Activated T-cell treated with anti-CD3 and anti-CD28 coated beads, Interleukin-2, amount 50 U/mL, for 72 hours (primary cell): ENCODE data around the gene NDUFA7. TPM values are rescaled to one million over a fixed set of nuclear protein-coding genes. Genes with fewer than 3 reads are reported as not detected.
"Not testable (repeated sequence)": the region's sequence is repeated elsewhere in the genome, so short reads cannot be mapped to it uniquely, and the experiment has no call there.

ENCODE experiments used
- ATAC-seq, 2 donors: fragments of 150-1000 bp; cut with Tn5 transposase; replicated peaks in 1 of 2; 2 replicates each; pipeline ENCODE4 v1.10.0; 2021; ENCODE audit warnings: moderate library complexity in 2 of 2, mild to moderate bottlenecking in 1 of 2
- DNase-seq, 2 donors: peaks; one replicate each; pipeline ENCODE4 v3.0.0; 2021 to 2022; ENCODE audit warnings: mixed read lengths in 1 of 2
- H3K27ac Mint-ChIP-seq: one replicate; pipeline ENCODE4 v1.8.0; 2022; ENCODE audit warnings: mild to moderate bottlenecking, moderate library complexity, mixed read lengths
- H3K27me3 Mint-ChIP-seq: one replicate; pipeline ENCODE4 v1.8.0; 2022; ENCODE audit warnings: low read depth, mixed read lengths
- H3K36me3 Mint-ChIP-seq, 2 donors: one replicate each; pipeline ENCODE4 v1.8.0; 2022; ENCODE audit warnings: mixed read lengths in 2 of 2, mild to moderate bottlenecking in 1 of 2; ENCODE audit not compliant: insufficient read depth in 2 of 2
- H3K4me1 Mint-ChIP-seq: one replicate; pipeline ENCODE4 v1.8.0; 2022; ENCODE audit warnings: low read depth, mixed read lengths
- H3K4me3 Mint-ChIP-seq, 2 donors: one replicate each; pipeline ENCODE4 v1.8.0; 2022; ENCODE audit warnings: mild to moderate bottlenecking in 2 of 2, mixed read lengths in 2 of 2, moderate library complexity in 2 of 2
- H3K9me3 Mint-ChIP-seq, 2 donors: one replicate each; pipeline ENCODE4 v1.8.0; 2022; ENCODE audit warnings: mixed read lengths in 2 of 2
- total RNA-seq, 2 donors: library from RNA; stranded (reverse); gene quantifications; one replicate each; pipeline ENCODE4 v1.2.3, GENCODE V29; 2022

Gene NDUFA7
- total RNA-seq, 2 donors from 2014 or later, result 59.4 to 62.5 TPM

DNA sequence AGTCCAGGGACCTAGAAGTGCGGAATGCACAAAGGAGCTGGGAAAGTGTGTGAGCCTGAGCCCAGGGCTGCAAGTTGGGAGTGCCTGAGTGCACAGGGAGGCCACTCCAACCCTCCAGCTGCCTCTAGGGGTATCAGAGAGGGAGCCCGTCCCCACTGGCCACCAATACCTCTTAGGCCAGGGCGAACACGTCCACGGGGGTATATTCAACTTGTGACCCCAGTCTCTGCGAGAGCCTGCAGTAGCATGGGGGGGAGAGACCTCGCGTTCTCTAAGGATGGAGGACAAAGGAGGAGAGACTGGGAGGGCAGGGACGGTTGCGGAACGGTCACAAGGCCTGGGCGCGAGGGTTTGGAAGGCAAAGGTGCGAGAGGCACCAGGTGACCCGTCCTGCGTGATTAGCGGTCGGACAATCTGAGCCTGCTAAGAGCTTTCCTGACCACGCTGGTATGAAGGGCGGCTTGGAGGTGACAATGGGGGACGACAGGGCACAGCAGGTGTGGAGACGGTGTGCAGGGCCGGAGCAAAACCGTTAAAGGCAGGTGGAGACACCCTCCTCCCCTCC is 13.7 kb downstream of the NDUFA7 start:
- Mint-ChIP-seq H3K27me3 (no peaks in the 10 kb centered on the region), H3K4me1 (peaks cover 35% of the 10 kb centered on the region), H3K36me3 (peaks cover 2 to 3% of the 10 kb centered on the region in 2 donors), H3K9me3 (no peaks in the 10 kb centered on the region), H3K27ac (peak overlapping the region; percentile 89), H3K4me3 (peak overlapping the region; percentile 80 to 96)
- ATAC-seq (no peak), DNase-seq (peak in 1 of 2 donors; percentile 13)

GRCh38 chr19:8306235-8307054 is 14.7 kb downstream of the NDUFA7 start:
- H3K27ac Mint-ChIP-seq, result peak overlapping the region; percentile 89
- H3K9me3 Mint-ChIP-seq, result no peaks in the 10 kb centered on the region
- peak overlapping the region; percentile 80 to 96 for H3K4me3 Mint-ChIP-seq
- peaks cover 35% of the 10 kb centered on the region for H3K4me1 Mint-ChIP-seq
- DNase-seq (peak in 1 of 2 donors; percentile 1), ATAC-seq (no peak)
- no peaks in the 10 kb centered on the region for H3K27me3 Mint-ChIP-seq
- H3K36me3 Mint-ChIP-seq, result peaks cover 2 to 3% of the 10 kb centered on the region in 2 donors

GRCh38 chr19:8305798-8306197 is 15.4 kb downstream of the NDUFA7 start:
- Mint-ChIP-seq H3K9me3 (no peaks in the 10 kb centered on the region), H3K27me3 (no peaks in the 10 kb centered on the region), H3K27ac (no peak overlapping the region), H3K4me1 (peaks cover 35% of the 10 kb centered on the region), H3K4me3 (no peak overlapping the region), H3K36me3 (peaks cover 2 to 3% of the 10 kb centered on the region in 2 donors)
- ATAC-seq (no peak), DNase-seq (no peak)

GRCh38 chr19:8304841-8305621 is 16.1 kb downstream of the NDUFA7 start:
- Mint-ChIP-seq H3K27me3 (no peaks in the 10 kb centered on the region), H3K4me1 (peaks cover 35% of the 10 kb centered on the region), H3K27ac (no peak overlapping the region), H3K9me3 (no peaks in the 10 kb centered on the region), H3K4me3 (no peak overlapping the region), H3K36me3 (peaks cover 2 to 3% of the 10 kb centered on the region in 2 donors)
- peak; percentile 38 to 40 for DNase-seq
- no peak for ATAC-seq

DNA sequence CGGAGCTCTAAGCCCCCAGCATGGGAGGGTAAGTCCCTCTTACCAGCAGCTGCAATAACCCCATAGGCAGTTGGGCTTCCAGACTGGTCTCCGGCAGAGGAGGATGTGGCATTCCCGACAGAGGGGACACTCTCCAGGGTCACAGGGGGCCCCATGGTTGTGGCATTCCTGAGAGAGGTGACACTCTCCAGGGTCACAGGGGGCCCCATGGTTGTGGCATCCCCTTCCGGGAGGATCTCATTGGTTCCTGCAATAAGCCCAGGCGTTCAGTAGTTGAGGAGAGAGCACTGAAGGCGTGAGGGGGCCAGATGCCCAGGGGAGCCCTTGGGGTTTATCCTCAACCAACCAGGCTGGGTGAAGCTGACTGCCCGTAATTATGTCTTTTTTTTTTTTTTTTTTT is 18.4 kb downstream of the NDUFA7 start:
- Mint-ChIP-seq H3K9me3 (no peaks in the 10 kb centered on the region), H3K36me3 (no peaks in the 10 kb centered on the region), H3K4me1 (peaks cover 20% of the 10 kb centered on the region), H3K27ac (no peak overlapping the region), H3K27me3 (no peaks in the 10 kb centered on the region), H3K4me3 (no peak overlapping the region)
- ATAC-seq, result no peak
- DNase-seq, result no peak

- peaks cover 16% of the 10 kb centered on the region for H3K4me1 Mint-ChIP-seq
- H3K36me3 Mint-ChIP-seq, result no peaks in the 10 kb centered on the region
- H3K27ac Mint-ChIP-seq, result no peak overlapping the region
Observed at GRCh38 chr19:8302357-8302691, 18.9 kb downstream of the NDUFA7 start.

GRCh38 chr19:8291337-8291736 is 29.8 kb downstream of the NDUFA7 start:
- not testable (repeated sequence) for H3K4me3 Mint-ChIP-seq, H3K27ac Mint-ChIP-seq, H3K27me3 Mint-ChIP-seq, H3K4me1 Mint-ChIP-seq, H3K36me3 Mint-ChIP-seq, DNase-seq, H3K9me3 Mint-ChIP-seq
- ATAC-seq, result peak; percentile 49 to 55

More at GRCh38 chr19:8302357-8302691, 18.9 kb downstream of the NDUFA7 start:
- ATAC-seq (no peak), DNase-seq (no peak)
- no peaks in the 10 kb centered on the region for H3K27me3 Mint-ChIP-seq
- no peak overlapping the region for H3K4me3 Mint-ChIP-seq
- H3K9me3 Mint-ChIP-seq, result no peaks in the 10 kb centered on the region

DNA sequence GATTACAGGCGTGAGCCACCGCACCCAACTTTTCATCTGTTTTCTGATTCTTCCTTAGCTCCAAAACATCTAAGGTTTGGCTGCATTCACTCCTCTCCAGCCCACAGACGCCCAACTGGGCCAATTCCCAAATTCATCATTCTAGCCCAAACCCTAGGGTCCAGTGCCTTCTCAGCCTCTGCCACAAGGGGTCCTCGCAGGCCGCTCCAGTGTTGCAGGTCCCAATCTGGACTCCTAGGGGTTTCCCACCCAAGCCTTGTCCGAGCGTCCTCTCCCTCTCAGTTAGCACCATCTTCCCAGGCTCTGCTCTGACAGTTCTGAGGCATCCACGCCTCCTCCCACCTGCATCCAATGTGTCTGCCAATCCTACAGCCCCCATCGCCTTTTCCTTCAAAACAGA is 44.7 kb downstream of the NDUFA7 start:
- DNase-seq, H3K4me3 Mint-ChIP-seq, H3K27me3 Mint-ChIP-seq, H3K4me1 Mint-ChIP-seq, H3K27ac Mint-ChIP-seq, H3K36me3 Mint-ChIP-seq, H3K9me3 Mint-ChIP-seq: not testable (repeated sequence)
- ATAC-seq, result peak; percentile 43 to 60

DNA sequence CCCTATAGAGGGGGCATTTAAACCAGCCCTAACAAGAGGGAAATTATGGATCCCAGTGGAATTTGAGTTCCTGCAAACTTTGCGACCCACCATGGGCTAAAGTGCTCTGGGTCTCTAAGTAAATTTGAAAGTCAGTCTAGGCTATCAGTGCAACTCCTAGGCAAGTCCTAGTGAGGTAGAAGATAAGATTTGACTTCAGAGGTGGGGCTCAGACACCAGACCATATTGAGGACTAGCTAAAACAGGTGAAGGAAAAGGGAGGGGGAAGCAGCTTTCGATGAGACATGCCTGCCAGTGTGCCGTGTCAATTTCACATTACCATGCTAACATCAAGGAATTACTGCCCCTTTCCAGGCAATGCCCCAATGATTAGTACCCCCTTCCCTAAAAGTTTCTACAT is 51.5 kb downstream of the NDUFA7 start:
- peak overlapping the region; percentile 96 for H3K27ac Mint-ChIP-seq
- ATAC-seq, result no peak
- H3K36me3 Mint-ChIP-seq, result no peaks in the 10 kb centered on the region
- H3K9me3 Mint-ChIP-seq, result no peaks in the 10 kb centered on the region
- H3K4me1 Mint-ChIP-seq, result peaks cover 17% of the 10 kb centered on the region
- H3K27me3 Mint-ChIP-seq, result no peaks in the 10 kb centered on the region
- no peak for DNase-seq
- H3K4me3 Mint-ChIP-seq, result peak overlapping the region; percentile 78 to 93

- Mint-ChIP-seq H3K27ac (no peak overlapping the region), H3K4me1 (peaks cover 17% of the 10 kb centered on the region), H3K4me3 (no peak overlapping the region), H3K36me3 (no peaks in the 10 kb centered on the region), H3K27me3 (no peaks in the 10 kb centered on the region), H3K9me3 (no peaks in the 10 kb centered on the region)
- no peak for DNase-seq
- ATAC-seq, result no peak
Observed at GRCh38 chr19:8265872-8266271, 55.3 kb downstream of the NDUFA7 start.

- not testable (repeated sequence) for H3K4me3 Mint-ChIP-seq, DNase-seq, H3K9me3 Mint-ChIP-seq, ATAC-seq, H3K27ac Mint-ChIP-seq, H3K27me3 Mint-ChIP-seq, H3K36me3 Mint-ChIP-seq
- peaks cover 11% of the 10 kb centered on the region for H3K4me1 Mint-ChIP-seq
Observed at GRCh38 chr19:8264248-8264647, 56.9 kb downstream of the NDUFA7 start.

DNA sequence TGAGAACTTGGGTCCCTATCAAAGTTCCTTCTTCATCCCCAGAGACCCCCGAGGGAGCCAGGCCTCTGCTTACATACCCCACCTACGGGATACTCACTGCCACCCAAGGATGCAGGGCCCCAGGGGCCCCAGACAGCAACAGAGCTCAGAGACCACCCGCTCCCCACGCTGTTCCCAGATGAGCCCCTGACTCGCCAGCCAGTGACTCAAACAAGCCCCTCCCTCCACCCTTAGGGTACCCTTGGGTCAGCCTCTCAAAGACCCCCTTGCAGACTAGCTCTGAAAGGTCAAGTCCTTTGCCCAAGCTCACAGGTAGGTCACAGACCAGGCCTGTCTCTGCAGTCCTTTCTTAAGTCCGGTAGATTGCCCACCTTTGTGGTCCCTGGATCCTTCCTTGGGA is 58.7 kb downstream of the NDUFA7 start:
- Mint-ChIP-seq H3K27me3 (no peaks in the 10 kb centered on the region), H3K4me3 (no peak overlapping the region), H3K36me3 (peaks cover 0 to 3% of the 10 kb centered on the region in 2 donors), H3K27ac (no peak overlapping the region), H3K4me1 (peaks cover 4% of the 10 kb centered on the region), H3K9me3 (no peaks in the 10 kb centered on the region)
- DNase-seq (no peak), ATAC-seq (no peak)

DNA sequence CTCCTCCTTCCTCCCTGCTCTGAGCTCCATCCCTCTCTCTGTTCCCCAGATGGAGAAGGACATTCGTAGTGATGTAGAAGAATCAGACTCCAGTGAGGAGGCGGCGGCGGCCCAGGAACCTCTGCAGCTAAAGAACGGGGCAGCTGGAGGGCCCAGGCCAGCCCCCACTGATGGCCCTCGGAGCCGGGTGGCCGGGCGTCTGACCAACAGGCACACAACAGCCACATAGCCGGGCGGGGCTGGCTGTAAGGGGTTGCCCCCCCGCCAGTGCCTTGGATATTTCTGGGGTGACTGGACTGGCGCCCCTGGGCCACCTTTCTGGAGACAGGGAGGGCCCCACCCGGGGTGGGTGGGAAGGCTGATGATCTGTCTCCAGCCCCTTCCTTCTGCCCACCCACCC is 59.3 kb downstream of the NDUFA7 start:
- Mint-ChIP-seq H3K27ac (no peak overlapping the region), H3K4me1 (peaks cover 4% of the 10 kb centered on the region), H3K9me3 (no peaks in the 10 kb centered on the region), H3K4me3 (no peak overlapping the region), H3K27me3 (no peaks in the 10 kb centered on the region), H3K36me3 (peaks cover 0 to 3% of the 10 kb centered on the region in 2 donors)
- ATAC-seq (no peak), DNase-seq (no peak)
